PC-9 (cell line): ENCODE data around the gene STPG1. TPM values are rescaled to one million over a fixed set of nuclear protein-coding genes. Genes with fewer than 3 reads are reported as not detected.
A peak's percentile ranks its signal among the peaks of the same experiment; 100 is the strongest.

Experiments
- BruUV-seq: library from RNA; stranded (reverse); fragments of 400-500 nt; replicated peaks from 2 replicates; lab custom pipeline; 2021; lab: Mats Ljungman, UMichigan
- CTCF ChIA-PET: fragments of 300-600 bp; sonication (Branson Sonifier 250); formaldehyde crosslinking; loops from one replicate; lab custom pipeline; 2022; ENCODE audit warnings: antibody characterized with exemption; lab: Charles Lee
- POLR2A ChIA-PET: fragments of 300-600 bp; sonication (Branson Sonifier 250); formaldehyde crosslinking; loops from one replicate; lab custom pipeline; 2022; ENCODE audit warnings: antibody characterized with exemption; ENCODE audit not compliant: unreplicated experiment; lab: Charles Lee
- DNase-seq, 2 experiments: peaks; one replicate each; pipeline versions ENCODE4 v3.0.0 to v3.0.0-alpha.2; 2015 to 2022; ENCODE audit warnings: mixed read lengths in 1 of 2
- H2AFZ ChIP-seq: fragments of 200-600 bp; sonication (generic); 2 replicates; pipeline ENCODE4 v1.8.1; 2017; ENCODE audit warnings: antibody characterized with exemption
- H3F3A ChIP-seq: fragments of 200-600 bp; sonication (generic); 2 replicates; pipeline ENCODE4 v1.8.1; 2017; ENCODE audit warnings: antibody characterized with exemption, mild to moderate bottlenecking, low read depth; ENCODE audit not compliant: insufficient read depth
- H3K27ac ChIP-seq: fragments of 200-600 bp; sonication (generic); 2 replicates; pipeline ENCODE4 v1.6.1; 2016; ENCODE audit warnings: mixed run types
- H3K27me3 ChIP-seq: fragments of 200-600 bp; sonication (generic); 2 replicates; pipeline ENCODE4 v1.6.1; 2016; ENCODE audit warnings: low read depth, mixed run types; ENCODE audit not compliant: insufficient read depth
- H3K36me3 ChIP-seq: fragments of 200-600 bp; sonication (generic); 2 replicates; pipeline ENCODE4 v1.6.1; 2016; ENCODE audit warnings: low read depth, mixed run types
- H3K4me1 ChIP-seq: fragments of 200-600 bp; sonication (generic); replicated peaks from 2 replicates; pipeline ENCODE4 v1.6.1; 2016; ENCODE audit warnings: mixed run types; ENCODE audit not compliant: insufficient read depth
- H3K4me2 ChIP-seq: fragments of 200-600 bp; sonication (generic); 2 replicates; pipeline ENCODE4 v1.6.1; 2017; ENCODE audit warnings: mixed run types
- H3K4me3 ChIP-seq: fragments of 200-600 bp; sonication (generic); 2 replicates; pipeline ENCODE4 v1.6.1; 2016; ENCODE audit warnings: mixed run types
- H3K79me2 ChIP-seq: fragments of 200-600 bp; sonication (generic); 2 replicates; pipeline ENCODE4 v1.6.1; 2017; ENCODE audit warnings: low read depth, mixed run types
- H3K9me2 ChIP-seq: fragments of 200-600 bp; sonication (generic); 2 replicates; pipeline ENCODE4 v1.8.1; 2017; ENCODE audit warnings: mild to moderate bottlenecking; ENCODE audit not compliant: insufficient read depth
- H3K9me3 ChIP-seq: fragments of 200-600 bp; sonication (generic); 2 replicates; pipeline ENCODE4 v1.8.1; 2016; ENCODE audit warnings: low read depth; ENCODE audit not compliant: insufficient read depth
- H4K20me1 ChIP-seq: fragments of 200-600 bp; sonication (generic); 2 replicates; pipeline ENCODE4 v1.8.1; 2017; ENCODE audit not compliant: insufficient read depth
- EZH2 ChIP-seq: fragments of 200-600 bp; sonication (generic); IDR thresholded peaks from 2 replicates; pipeline ENCODE4 v1.8.0; 2017; ENCODE audit warnings: antibody characterized with exemption, low read depth
- intact Hi-C: fragments of 100-400 bp; cut with micrococcal nuclease; formaldehyde crosslinking; loops from one replicate; pipeline ENCODE4 v1.10.0; 2022; ENCODE audit not compliant: unreplicated experiment
- total RNA-seq: library from RNA; stranded (reverse); gene quantifications from 2 replicates; pipeline ENCODE4 v1.2.3, GENCODE V29; 2021
- TF ChIP-seq, protein P1 (sequence below): fragments of 200-600 bp; sonication (generic); conservative IDR thresholded peaks from 2 replicates; pipeline ENCODE4 v1.6.1; 2017; ENCODE audit warnings: mixed run types, antibody characterized with exemption, mild to moderate bottlenecking, moderate library complexity

The STPG1 gene
- total RNA-seq, 1 experiment from 2014 or later: 11.4 TPM

GRCh38 chr1:24321126-24321525 is 92.5 kb downstream of the STPG1 start:
- CTCF ChIA-PET: interaction anchor here (1.5 kb wide), 1 partner anchor 119 kb away, joined by 4 read pairs; no protein-coding TSS in a partner anchor

DNA sequence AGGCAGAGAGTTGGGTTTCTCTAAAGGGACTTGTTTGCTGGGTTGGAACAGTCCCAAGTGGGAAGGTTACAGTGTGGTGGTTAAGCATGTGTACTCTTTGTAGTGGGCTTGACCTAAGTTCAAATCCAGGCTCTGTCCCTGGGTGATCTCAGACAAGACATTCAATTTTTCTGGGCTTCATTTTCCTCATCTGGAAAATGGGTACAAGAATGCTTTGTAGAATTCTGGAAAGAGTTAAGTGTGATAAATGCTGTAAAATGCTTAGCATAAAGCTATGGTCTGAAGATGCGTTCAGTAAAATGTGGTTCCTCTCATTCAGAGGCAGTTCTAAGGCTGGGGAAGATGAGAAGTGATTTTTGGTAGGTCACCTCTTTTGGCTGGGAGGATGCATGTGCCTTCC is 93.6 kb downstream of the STPG1 start:
- H3K4me2 ChIP-seq: peak overlapping the region; percentile 96
- intact Hi-C loops: loop anchor here (1.0 to 5.0 kb wide), 4 partner anchors 37 to 103 kb away; no protein-coding TSS in a partner anchor
- H2AFZ ChIP-seq: no peak overlapping the region
- ChIA-PET CTCF (no interaction called here), POLR2A (interaction anchor here (0.7 to 1.1 kb wide), 2 partner anchors 64 to 360 kb away, joined by 5 to 7 read pairs; partner anchors contain the start of gene PNRC2)
- H3K9me2 ChIP-seq: no peaks in the 10 kb centered on the region
- H3K4me3 ChIP-seq: peak overlapping the region; percentile 59
- no peaks in the 10 kb centered on the region for H3K27me3 ChIP-seq
- H4K20me1 ChIP-seq: no peaks in the 10 kb centered on the region
- H3K79me2 ChIP-seq: peaks cover 43% of the 10 kb centered on the region
- no peaks in the 10 kb centered on the region for H3K9me3 ChIP-seq
- H3K27ac ChIP-seq: peak overlapping the region; percentile 98
- no peak for TF ChIP-seq EZH2
- TF ChIP-seq, protein P1, sequence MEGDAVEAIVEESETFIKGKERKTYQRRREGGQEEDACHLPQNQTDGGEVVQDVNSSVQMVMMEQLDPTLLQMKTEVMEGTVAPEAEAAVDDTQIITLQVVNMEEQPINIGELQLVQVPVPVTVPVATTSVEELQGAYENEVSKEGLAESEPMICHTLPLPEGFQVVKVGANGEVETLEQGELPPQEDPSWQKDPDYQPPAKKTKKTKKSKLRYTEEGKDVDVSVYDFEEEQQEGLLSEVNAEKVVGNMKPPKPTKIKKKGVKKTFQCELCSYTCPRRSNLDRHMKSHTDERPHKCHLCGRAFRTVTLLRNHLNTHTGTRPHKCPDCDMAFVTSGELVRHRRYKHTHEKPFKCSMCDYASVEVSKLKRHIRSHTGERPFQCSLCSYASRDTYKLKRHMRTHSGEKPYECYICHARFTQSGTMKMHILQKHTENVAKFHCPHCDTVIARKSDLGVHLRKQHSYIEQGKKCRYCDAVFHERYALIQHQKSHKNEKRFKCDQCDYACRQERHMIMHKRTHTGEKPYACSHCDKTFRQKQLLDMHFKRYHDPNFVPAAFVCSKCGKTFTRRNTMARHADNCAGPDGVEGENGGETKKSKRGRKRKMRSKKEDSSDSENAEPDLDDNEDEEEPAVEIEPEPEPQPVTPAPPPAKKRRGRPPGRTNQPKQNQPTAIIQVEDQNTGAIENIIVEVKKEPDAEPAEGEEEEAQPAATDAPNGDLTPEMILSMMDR: no peak
- peaks cover 44% of the 10 kb centered on the region for H3F3A ChIP-seq
- peaks cover 62% of the 10 kb centered on the region for H3K4me1 ChIP-seq
- H3K36me3 ChIP-seq: no peaks in the 10 kb centered on the region
- no peak for DNase-seq
- no TSS peak for BruUV-seq

More at GRCh38 chr1:24321126-24321525, 92.5 kb downstream of the STPG1 start:
- Histone ChIP-seq H3K4me2 (peak overlapping the region; percentile 96), H3K27me3 (no peaks in the 10 kb centered on the region), H3K9me2 (no peaks in the 10 kb centered on the region), H3K4me3 (peak overlapping the region; percentile 59), H3K9me3 (no peaks in the 10 kb centered on the region), H4K20me1 (no peaks in the 10 kb centered on the region), H3K4me1 (peaks cover 62% of the 10 kb centered on the region), H3K79me2 (peaks cover 43% of the 10 kb centered on the region), H3K36me3 (no peaks in the 10 kb centered on the region), H3F3A (peaks cover 44% of the 10 kb centered on the region), H3K27ac (peak overlapping the region; percentile 98), H2AFZ (no peak overlapping the region)
- POLR2A ChIA-PET: no interaction called here
- TSS peak; percentile 53 for BruUV-seq
- intact Hi-C loops: loop anchor here (5.0 kb wide), 1 partner anchor 56 kb away; no protein-coding TSS in a partner anchor
- no peak for DNase-seq
- TF ChIP-seq, protein P1: no peak
- no peak for TF ChIP-seq EZH2

DNA sequence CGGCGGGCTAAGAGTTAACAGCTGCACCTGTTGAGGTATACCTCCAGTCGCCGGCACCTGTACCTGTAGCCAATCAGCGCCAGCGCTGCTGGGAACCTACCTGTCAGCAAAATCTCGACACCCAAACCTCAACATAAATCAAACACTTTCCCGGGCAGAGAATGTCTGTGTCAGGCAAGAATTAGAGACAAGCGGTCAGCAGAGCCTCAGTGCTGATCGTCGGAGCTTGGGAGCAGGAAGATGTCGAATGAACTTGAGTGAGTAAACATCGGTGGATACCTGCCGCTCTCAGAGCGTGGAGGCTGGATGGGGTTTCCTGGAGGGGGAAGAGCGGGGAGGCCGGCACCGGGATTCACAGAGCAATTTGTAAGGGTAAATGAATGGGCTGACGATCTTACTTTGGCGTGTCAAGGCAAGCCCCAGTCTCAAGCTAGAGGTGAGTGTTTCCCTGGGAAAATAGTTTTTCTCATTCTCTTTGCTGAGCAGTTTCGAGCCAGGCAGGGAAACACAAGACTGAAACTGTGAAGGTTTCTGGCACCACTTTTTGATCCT is 94.2 kb downstream of the STPG1 start, which contains the start of gene GRHL3:
TSS of gene GRHL3 (plus strand) at position 46 of the 552 bp plus-strand sequence. CDS start at position 241, 195 bp downstream.
- Histone ChIP-seq H3K27ac (peak within 1 kb of the TSS; percentile 98), H3K4me2 (peak within 1 kb of the TSS; percentile 96), H3K79me2 (peaks cover 39% of the 10 kb centered on the region), H3K9me3 (no peaks in the 10 kb centered on the region), H4K20me1 (no peaks in the 10 kb centered on the region), H3K4me3 (peak within 1 kb of the TSS; percentile 59), H3K4me1 (peaks cover 62% of the 10 kb centered on the region), H3K27me3 (no peaks in the 10 kb centered on the region), H3K36me3 (no peaks in the 10 kb centered on the region), H3K9me2 (no peaks in the 10 kb centered on the region), H3F3A (peaks cover 44% of the 10 kb centered on the region), H2AFZ (no peak within 1 kb of the TSS)
- peak; percentile 72 to 92 for DNase-seq
- ChIA-PET CTCF (no interaction called here), POLR2A (interaction anchor here (0.5 to 1.1 kb wide), 3 partner anchors 34 to 360 kb away, joined by 5 to 7 read pairs (median 5); partner anchors contain the start of gene PNRC2)
- no TSS peak for BruUV-seq
- intact Hi-C loops: loop anchor here (1.0 to 5.0 kb wide), 3 partner anchors 37 to 102 kb away; no protein-coding TSS in a partner anchor
- TF ChIP-seq, protein P1: no peak
- TF ChIP-seq EZH2: no peak
